HG03342 (cell line): Measurements from ENCODE around the gene KRTAP10-8.
"Not testable (repeated sequence)": the region's sequence is repeated elsewhere in the genome, so short reads cannot be mapped to it uniquely, and the experiment has no call there.

ENCODE experiments used
- ATAC-seq: cut with Tn5 transposase; IDR thresholded peaks from one replicate; pipeline ENCODE4 v1.9.1; 2021; ENCODE audit warnings: mild to moderate bottlenecking, moderate library complexity; ENCODE audit not compliant: unreplicated experiment

Gene KRTAP10-8

GRCh38 chr21:44579056-44579832 is 32.6 kb upstream of the KRTAP10-8 start:
- ATAC-seq, result no peak

- ATAC-seq, result no peak
Measured at GRCh38 chr21:44579833-44580144, 32.1 kb upstream of the KRTAP10-8 start.

- not testable (repeated sequence) for ATAC-seq
Measured at GRCh38 chr21:44580231-44580821, 31.6 kb upstream of the KRTAP10-8 start, which contains the start of gene KRTAP10-5. Gene KRTAP10-5, minus strand, starts transcription at chr21:44580604. Its CDS starts 26 bp downstream, at chr21:44580578.

- no peak for ATAC-seq
Measured at GRCh38 chr21:44581158-44581557, 30.7 kb upstream of the KRTAP10-8 start.

GRCh38 chr21:44582055-44582454 is 29.8 kb upstream of the KRTAP10-8 start:
- no peak for ATAC-seq

GRCh38 chr21:44583089-44583799 is 28.6 kb upstream of the KRTAP10-8 start:
- no peak for ATAC-seq

GRCh38 chr21:44583800-44584147 is 28.1 kb upstream of the KRTAP10-8 start:
- ATAC-seq, result no peak

GRCh38 chr21:44585892-44586291 is 26.0 kb upstream of the KRTAP10-8 start:
- ATAC-seq, result no peak

- ATAC-seq, result no peak
Measured at GRCh38 chr21:44589094-44589493, 22.8 kb upstream of the KRTAP10-8 start.

GRCh38 chr21:44589586-44590305 is 22.1 kb upstream of the KRTAP10-8 start:
- ATAC-seq, result no peak

GRCh38 chr21:44590311-44590721 is 21.6 kb upstream of the KRTAP10-8 start:
- no peak for ATAC-seq

- ATAC-seq, result not testable (repeated sequence)
Measured at GRCh38 chr21:44590897-44591800, 20.7 kb upstream of the KRTAP10-8 start.

- ATAC-seq, result not testable (repeated sequence)
Measured at GRCh38 chr21:44591801-44592130, 20.1 kb upstream of the KRTAP10-8 start.

GRCh38 chr21:44592446-44593311 is 19.2 kb upstream of the KRTAP10-8 start, which contains the start of gene KRTAP10-6:
Gene KRTAP10-6, minus strand, starts transcription at chr21:44592505. Its CDS starts 21 bp downstream, at chr21:44592484.
- no peak for ATAC-seq

- no peak for ATAC-seq
Measured at GRCh38 chr21:44593598-44594405, 18.1 kb upstream of the KRTAP10-8 start.

GRCh38 chr21:44594406-44594916 is 17.4 kb upstream of the KRTAP10-8 start:
- no peak for ATAC-seq

GRCh38 chr21:44595524-44595923 is 16.4 kb upstream of the KRTAP10-8 start:
- no peak for ATAC-seq

GRCh38 chr21:44596068-44596725 is 15.7 kb upstream of the KRTAP10-8 start:
- ATAC-seq, result no peak
